Nucleus accumbens (tissue), 56 donors: Measurements from ENCODE around the gene AK2.
"Not testable (repeated sequence)": the region's sequence is repeated elsewhere in the genome, so short reads cannot be mapped to it uniquely, and the experiment has no call there.

Source experiments
- DNase-seq, 56 donors: peaks; one replicate each; lab custom pipeline; 2025; lab: John Stamatoyannopoulos, UW

Gene AK2

GRCh38 chr1:33025180-33025569 lies 11.5 kb downstream of the AK2 start:
- DNase-seq = no peak

- not testable (repeated sequence) for DNase-seq
These were observed 12.1 kb downstream of the AK2 start for GRCh38 chr1:33024430-33025179.

GRCh38 chr1:33022650-33023200 lies 14.0 kb downstream of the AK2 start:
- DNase-seq = no peak

GRCh38 chr1:33021567-33022431 lies 14.9 kb downstream of the AK2 start:
- no peak for DNase-seq

- no peak for DNase-seq
These were observed 18.6 kb downstream of the AK2 start for GRCh38 chr1:33018112-33018511.

- DNase-seq = no peak
These were observed 19.5 kb downstream of the AK2 start for GRCh38 chr1:33017175-33017574.

GRCh38 chr1:33015216-33015615 lies 21.5 kb downstream of the AK2 start:
- DNase-seq = no peak

- DNase-seq = peak in 11 of 56 donors; percentile 12 to 26 (median 15)
These were observed 22.1 kb downstream of the AK2 start for GRCh38 chr1:33014464-33015163.

- no peak for DNase-seq
These were observed 22.9 kb downstream of the AK2 start for GRCh38 chr1:33013791-33014190.

- DNase-seq = no peak
These were observed 24.5 kb downstream of the AK2 start for GRCh38 chr1:33012165-33012564.

GRCh38 chr1:33010932-33011731 lies 25.6 kb downstream of the AK2 start:
- DNase-seq = peak in 8 of 56 donors; percentile 10 to 49 (median 25)

- no peak for DNase-seq
These were observed 27.1 kb downstream of the AK2 start for GRCh38 chr1:33009561-33009960.

- DNase-seq = no peak
These were observed 28.4 kb downstream of the AK2 start for GRCh38 chr1:33008051-33008914.

- DNase-seq = peak in 20 of 56 donors; percentile 6 to 65 (median 32)
These were observed 29.3 kb downstream of the AK2 start for GRCh38 chr1:33007190-33008050.

GRCh38 chr1:33005838-33006421 lies 30.8 kb downstream of the AK2 start:
- peak in 2 of 56 donors; percentile 9 to 22 for DNase-seq

GRCh38 chr1:33005117-33005837 lies 31.4 kb downstream of the AK2 start:
- DNase-seq = peak in 2 of 56 donors; percentile 20 to 29

GRCh38 chr1:33004613-33005012 lies 32.1 kb downstream of the AK2 start:
- no peak for DNase-seq
